NCI-H146 treated with DMSO at 0.1 percent for 48 hours (cell line): ENCODE results near the gene C1GALT1.
"Not testable (repeated sequence)": the region's sequence is repeated elsewhere in the genome, so short reads cannot be mapped to it uniquely, and the experiment has no call there.

ENCODE experiments used
- DNase-seq: peaks from one replicate; lab custom pipeline; 2025; ENCODE audit not compliant: unreplicated experiment; lab: John Stamatoyannopoulos, UW

The C1GALT1 gene

DNA sequence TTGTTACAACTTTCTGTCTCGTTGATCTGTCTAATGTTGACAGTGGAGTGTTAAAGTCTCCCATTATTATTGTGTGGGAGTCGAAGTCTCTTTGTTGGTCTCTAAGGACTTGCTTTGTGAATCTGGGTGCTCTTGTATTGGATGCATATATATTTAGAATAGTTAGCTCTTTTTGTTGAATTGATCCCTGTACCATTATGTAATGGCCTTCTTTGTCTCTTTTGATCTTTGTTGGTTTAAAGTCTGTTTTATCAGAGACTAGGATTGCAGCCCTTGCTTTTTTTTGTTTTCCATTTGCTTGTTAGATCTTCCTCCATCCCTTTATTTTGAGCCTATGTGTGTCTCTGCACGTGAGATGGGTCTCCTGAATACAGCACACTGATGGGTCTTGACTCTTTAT is 17.2 kb downstream of the C1GALT1 start:
- DNase-seq, result not testable (repeated sequence)

- DNase-seq, result not testable (repeated sequence)
Observed at GRCh38 chr7:7200255-7200654, 17.9 kb downstream of the C1GALT1 start.

GRCh38 chr7:7201578-7202374 is 19.4 kb downstream of the C1GALT1 start:
- DNase-seq, result peak; percentile 18

DNA sequence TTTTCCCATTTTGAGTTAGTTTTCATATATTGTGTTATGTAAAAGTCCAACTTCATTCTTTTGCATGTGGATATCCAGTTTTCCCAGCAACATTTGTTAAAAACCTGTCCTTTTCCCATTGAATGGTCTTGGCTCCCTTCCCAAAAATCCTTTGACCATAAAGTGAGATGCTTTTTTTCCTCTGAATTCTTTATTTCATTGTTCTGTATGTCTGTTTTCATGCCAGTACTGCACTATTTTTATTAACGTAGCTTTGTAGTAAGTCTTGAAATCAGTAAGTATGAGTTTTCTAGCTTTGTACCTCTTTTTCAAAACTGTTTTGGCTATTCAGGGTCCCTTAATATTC is 20.0 kb downstream of the C1GALT1 start:
- no peak for DNase-seq

DNA sequence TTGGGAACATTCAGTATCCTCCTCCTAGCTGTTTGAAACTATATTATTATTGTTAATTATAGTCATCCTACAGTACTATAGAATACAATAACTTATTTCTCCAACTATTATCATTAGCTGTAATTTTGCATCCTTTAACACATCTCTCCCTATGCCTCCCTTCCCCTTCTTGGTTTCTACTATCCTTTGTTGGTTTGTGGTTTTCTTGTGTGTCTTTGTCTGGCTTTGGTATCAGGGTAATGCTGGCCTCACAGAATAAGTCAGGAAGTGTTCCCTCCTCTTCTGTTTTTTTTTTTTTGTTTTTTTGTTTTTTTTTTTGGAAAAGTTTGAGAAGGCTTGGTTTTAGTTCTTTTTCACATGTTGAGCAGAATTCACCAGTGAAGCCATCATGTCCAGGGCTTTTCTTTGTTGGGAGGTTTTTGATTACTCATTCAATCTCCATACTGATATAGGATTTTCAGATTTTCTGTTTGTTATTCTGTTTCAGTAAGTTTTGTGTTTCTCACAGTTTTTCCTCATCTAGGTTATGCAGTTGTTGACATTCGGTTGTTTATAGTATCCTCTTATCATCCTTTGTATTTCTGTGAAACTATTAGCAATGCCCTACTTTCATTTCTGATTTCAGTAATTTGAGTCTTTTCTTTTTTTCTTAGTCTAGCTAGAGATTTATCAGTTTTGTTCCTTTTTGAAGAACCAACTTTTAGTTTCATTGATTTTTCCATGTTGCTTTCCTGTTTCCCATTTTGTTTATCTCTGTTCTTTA is 21.6 kb downstream of the C1GALT1 start:
- DNase-seq, result no peak

DNA sequence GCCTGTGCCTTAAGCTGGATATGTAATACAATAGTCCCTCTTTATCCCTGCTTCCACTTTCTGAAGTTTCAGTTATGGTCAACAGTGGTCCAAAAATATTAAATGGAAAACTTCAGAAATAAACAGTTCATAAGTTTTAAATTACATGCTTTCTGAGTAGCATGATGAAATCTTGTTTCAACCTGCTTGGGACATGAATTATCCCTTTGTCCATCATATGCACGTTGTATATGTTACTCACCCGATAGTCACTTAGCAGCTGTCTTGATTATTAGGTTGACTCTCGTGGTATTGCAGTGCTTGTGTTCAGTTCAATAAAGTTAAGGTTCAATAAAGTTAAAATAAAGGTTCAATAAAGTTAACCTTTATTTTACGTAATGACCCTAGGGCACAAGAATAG is 25.5 kb downstream of the C1GALT1 start:
- DNase-seq, result no peak

DNA sequence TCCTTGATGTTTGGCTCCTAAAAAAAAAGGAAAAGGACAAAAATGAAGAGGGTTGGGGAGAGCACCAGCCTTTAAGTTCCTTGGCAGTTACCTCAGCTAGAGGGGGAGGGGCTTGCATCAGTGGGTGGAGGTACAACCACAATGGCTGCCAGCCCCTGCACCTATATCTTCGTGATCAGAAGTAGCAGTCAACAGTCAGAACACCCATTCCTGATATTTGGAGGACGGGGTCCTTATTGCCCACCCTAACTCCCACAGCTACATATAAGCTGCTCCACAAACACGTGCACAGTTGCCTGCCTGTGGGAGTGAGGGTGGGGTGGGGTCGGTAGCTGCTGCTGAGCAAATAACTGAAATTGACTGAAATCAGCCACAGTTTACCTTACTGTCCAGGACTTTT is 26.2 kb downstream of the C1GALT1 start:
- no peak for DNase-seq

- DNase-seq, result no peak
Observed at GRCh38 chr7:7209412-7210050, 27.2 kb downstream of the C1GALT1 start.

- DNase-seq, result no peak
Observed at GRCh38 chr7:7210475-7211237, 28.3 kb downstream of the C1GALT1 start.

DNA sequence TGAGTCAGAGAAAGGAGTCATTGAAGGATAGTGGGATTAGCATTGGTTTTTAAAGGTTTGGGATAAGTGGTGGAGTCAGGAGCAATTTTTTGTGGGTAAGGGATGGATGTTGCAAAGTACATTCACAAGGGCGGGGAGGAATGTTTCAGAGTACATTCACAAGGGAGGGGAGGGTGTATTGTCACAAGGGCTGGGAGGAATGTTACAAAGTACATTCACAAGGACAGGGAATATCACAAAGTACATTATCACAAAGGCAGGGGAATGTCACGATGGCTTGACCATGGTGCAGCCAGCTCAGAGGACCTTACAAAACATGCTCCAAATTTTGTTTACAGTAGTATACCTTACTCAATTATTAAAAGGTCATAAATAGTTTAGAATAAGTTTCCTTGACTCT is 30.3 kb downstream of the C1GALT1 start:
- DNase-seq, result no peak

DNA sequence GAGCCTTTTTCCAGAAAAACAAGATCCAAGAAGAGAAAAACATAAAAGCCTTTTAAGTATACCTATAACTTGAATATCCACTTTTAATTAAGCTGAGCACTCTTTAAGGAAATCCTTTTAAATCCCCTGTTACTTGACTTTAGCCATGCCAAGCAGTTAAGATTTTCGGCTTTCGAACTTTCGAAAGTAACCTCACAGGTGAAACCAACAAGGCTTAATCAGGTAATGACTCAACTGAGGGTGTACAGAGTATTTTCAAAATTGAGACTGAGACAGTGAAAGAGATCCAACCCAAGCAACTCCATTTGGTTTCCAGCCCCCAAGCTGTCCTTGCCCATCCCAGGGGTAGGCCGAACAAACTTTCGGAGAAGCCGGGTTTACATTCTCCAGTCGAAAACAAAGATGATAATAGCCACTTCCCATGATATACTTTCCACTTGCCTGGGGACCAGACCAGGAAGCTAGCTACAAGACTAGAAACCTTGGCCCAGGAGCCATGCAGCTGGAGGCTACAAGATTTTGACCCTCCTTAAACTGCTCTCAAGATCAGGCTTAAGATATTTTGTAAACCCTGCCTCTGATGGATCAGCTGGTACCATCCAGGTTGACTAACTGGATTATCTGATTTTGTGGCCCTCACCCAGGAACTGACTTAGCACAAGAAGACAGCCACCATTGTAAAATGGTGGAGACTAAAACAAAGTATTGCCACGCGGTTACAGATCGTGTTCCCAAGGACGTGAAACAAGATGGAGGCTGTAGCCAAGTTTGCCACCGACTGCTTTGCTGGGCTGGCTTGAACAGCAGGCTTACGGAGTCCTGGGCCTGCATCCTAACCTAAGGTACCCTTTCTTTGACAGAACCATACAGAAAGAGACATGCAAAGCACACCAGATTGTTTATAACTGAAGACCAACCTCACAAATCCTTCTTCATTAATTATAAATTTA is 32.3 kb downstream of the C1GALT1 start:
- DNase-seq, result no peak

- DNase-seq, result no peak
Observed at GRCh38 chr7:7216279-7216678, 33.9 kb downstream of the C1GALT1 start.

- no peak for DNase-seq
Observed at GRCh38 chr7:7219216-7219615, 36.9 kb downstream of the C1GALT1 start.

GRCh38 chr7:7220821-7221220 is 38.5 kb downstream of the C1GALT1 start:
- no peak for DNase-seq

DNA sequence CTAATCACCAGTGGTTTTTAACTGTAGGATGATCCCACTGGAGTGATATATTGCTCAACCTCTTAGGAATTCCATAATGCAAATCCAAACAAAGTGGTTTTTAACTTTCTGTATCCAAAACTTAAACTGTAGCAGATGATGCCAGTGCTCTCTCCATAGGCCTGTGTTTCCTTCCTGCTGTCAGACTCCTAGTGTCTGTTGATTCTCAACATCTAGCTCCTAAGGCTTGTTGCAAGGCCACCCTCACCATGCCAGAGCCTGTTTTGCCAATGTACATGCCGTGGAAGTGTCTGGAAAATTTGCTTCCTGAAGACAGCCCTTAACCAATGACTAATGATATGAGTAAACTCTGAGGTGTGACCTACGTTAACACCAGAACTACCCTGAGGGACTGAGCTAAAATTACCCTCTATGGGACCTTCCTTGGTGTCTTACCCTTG is 39.3 kb downstream of the C1GALT1 start:
- no peak for DNase-seq

DNA sequence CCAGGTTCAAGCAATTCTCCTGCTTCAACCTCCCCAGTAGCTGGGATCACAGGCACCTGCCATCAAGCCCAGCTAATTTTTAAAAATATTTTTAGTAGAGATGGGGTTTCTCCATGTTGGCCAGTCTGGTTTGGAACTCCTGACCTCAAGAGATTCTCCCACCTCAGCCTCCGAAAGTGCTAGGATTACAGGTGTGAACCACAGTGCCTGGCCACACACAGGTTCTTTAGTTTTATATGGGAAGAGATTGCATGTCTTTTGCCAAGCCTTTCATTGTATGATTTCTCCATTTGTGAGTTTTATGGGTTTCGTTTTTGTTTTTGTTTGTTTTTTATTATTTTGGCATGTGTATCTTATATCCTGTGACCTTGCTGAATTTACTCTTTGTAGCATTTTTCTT is 40.9 kb downstream of the C1GALT1 start:
- no peak for DNase-seq

DNA sequence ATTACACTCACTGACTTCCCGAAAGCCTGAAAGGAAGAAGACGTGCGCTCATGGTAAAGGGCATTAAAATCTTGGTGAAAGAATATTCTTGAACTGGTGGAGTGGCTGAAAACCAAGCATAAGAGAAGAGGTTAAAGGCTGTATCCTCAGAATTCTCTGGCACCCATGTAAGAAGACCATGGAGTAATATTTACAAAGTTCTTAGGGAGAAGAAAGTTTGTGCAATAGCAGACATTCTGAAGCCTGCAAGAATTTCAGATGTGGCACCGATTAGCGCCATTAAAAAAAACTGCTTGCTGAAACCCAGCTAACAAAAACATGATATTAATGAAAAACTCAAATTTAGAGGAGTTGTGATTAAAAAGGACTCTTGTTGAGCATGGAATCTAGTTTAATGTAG is 44.1 kb downstream of the C1GALT1 start:
- no peak for DNase-seq

- DNase-seq, result no peak
Observed at GRCh38 chr7:7228472-7228871, 46.1 kb downstream of the C1GALT1 start.

GRCh38 chr7:7228967-7229366 is 46.6 kb downstream of the C1GALT1 start:
- DNase-seq, result no peak

DNA sequence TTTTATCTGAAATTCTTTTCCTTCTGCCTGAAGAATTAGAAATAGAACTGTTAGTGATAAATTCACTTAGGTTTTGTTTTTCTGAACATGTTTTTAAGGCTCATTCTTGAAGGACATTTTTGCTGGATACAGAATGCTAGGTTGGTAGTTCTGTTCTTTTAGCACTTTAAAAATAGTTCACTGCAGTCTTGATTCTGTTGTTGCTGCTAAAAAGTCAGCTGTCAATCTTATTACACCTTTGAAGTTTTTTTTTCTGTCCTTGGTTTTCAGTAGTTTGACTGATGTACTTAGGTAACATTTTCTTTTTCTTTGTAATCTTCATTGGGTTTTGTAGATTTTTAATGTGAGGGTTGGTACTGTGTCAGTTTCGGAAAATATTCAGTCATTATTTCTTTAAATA is 48.7 kb downstream of the C1GALT1 start:
- no peak for DNase-seq
